Measurements from ENCODE around the gene CD5L. TPM values are rescaled to one million over a fixed set of nuclear protein-coding genes. Genes with fewer than 3 reads are reported as not detected.

Gene CD5L
- not detected in 2 replicates for total RNA-seq

GRCh38 chr1:157841708-157842107 lies at the start of gene CD5L:
TSS of gene CD5L (minus strand) at chr1:157841808. CDS start at chr1:157841701, 107 bp downstream.

DNA sequence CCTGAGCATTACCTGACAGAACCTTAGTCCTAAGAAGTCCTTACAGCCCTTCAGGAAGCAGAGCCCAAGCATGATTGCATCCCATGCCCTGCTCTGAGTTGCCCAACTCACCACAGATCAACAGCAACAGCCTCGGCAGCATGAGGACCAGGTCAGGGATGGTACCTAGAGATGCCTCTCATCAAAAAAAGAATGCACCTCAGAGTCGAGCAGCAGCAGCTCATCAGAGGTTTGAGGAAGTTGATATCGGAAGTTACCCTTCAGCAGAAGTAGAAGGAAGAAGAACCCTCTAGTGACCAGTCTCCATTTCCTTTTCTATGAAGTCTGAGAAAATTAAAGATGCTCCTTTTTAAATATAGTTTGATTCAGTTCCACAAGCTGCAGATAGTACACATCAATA lies 21.7 kb downstream of the CD5L start, which contains the start of gene FCRL1:
Gene FCRL1, minus strand, starts transcription at position 225 of the 400 bp plus-strand sequence. Its CDS starts 83 bp downstream, at position 142.

Other genes with a start within 250 kb of the CD5L start
- not detected in 2 replicates for gene FCRL4, start 243.7 kb downstream of the CD5L start, total RNA-seq
- gene FCRL3, start 141.0 kb downstream of the CD5L start, total RNA-seq = not detected in 2 replicates
- not detected in 2 replicates for gene FCRL2, start 64.7 kb downstream of the CD5L start, total RNA-seq
- gene FCRL1, start 21.7 kb downstream of the CD5L start, total RNA-seq = not detected in 2 replicates
- 73.8 and 134 TPM in 2 replicates for gene KIRREL1, start 151.8 kb upstream of the CD5L start, total RNA-seq

All from uterine smooth muscle cell (primary cell).